SK-N-MC (cell line): ENCODE data around the gene MXD1.

Source experiments
- EZH2 ChIP-seq: fragments of 200-600 bp; sonication (generic); IDR thresholded peaks from one replicate; pipeline ENCODE4 v1.6.1; 2017; ENCODE audit warnings: antibody characterized with exemption
- FOXP2 ChIP-seq: optimal IDR thresholded peaks from 2 replicates; pipeline ENCODE3; 2011; ENCODE audit warnings: mild to moderate bottlenecking, moderate library complexity; ENCODE audit not compliant: insufficient read depth; ENCODE audit errors: extremely low read length, control extremely low read depth
- POLR2AphosphoS5 ChIP-seq: IDR thresholded peaks from 2 replicates; pipeline ENCODE4 v1.6.1; 2012; ENCODE audit warnings: mild to moderate bottlenecking, low read depth, low read length, borderline replicate concordance

DNA sequence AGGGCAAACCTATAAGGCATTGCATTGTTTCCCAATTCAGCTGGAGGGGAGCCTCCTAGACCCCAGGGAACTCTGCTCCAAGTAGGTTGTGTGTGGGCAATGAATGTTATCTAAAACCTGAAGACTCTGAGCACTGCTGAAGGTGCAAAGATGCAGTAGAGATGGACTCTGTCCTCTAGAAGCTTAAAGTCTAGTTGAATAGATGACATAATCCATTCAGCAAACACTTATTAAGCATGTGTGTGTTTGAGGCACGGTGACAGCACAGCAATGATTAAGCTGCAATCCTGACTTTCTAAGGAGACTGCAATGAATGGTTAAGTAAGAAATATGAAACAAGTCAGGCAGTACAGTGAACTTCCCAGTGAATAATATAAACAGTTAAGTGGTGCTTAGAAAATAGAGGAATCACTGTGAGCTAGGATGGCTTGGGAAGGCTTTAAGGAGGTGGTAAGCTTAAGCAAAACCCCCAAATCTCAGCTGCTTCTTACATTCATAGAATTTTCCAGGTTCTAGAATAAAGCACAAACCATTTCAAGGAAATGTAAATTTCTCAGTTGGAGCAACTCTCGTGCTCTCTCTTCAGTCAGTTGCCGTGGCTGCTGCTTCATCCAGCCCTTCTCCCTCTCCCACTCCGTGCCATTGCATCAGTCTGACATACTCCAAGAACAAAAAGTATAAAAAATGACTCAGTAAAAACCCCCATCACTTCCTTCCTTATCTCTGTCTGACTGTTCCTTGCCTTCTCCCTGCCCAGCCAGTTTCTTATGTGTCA, 19.1 kb downstream of the MXD1 start:
- no peak for TF ChIP-seq EZH2
- TF ChIP-seq POLR2AphosphoS5 = no peak
- no peak for TF ChIP-seq FOXP2
